ENCODE measurements around the gene LYST. TPM values are rescaled to one million over a fixed set of nuclear protein-coding genes. Genes with fewer than 3 reads are reported as not detected.
A peak's percentile ranks its signal among the peaks of the same experiment; 100 is the strongest.

Gene LYST
- total RNA-seq, 1 experiment from 2014 or later: 23.9 TPM

GRCh38 chr1:235857756-235858155 is 8.9 kb downstream of the LYST start:
- peak; percentile 54 for DNase-seq (ENCODE audit: unreplicated experiment)
- Mint-ChIP-seq H3K27me3 (ENCODE audit: insufficient read depth, unreplicated experiment) (no peaks in the 10 kb centered on the region), H3K36me3 (ENCODE audit: insufficient read depth, unreplicated experiment) (no peaks in the 10 kb centered on the region), H3K4me1 (ENCODE audit: insufficient read depth, unreplicated experiment) (peaks cover 22% of the 10 kb centered on the region), H3K4me3 (ENCODE audit: unreplicated experiment) (no peak overlapping the region), H3K9me3 (ENCODE audit: unreplicated experiment) (no peaks in the 10 kb centered on the region), H3K27ac (ENCODE audit: low read depth, unreplicated experiment) (no peak overlapping the region)
- no TSS peak for BruUV-seq (replicated peaks)
- no peak for TF ChIP-seq CTCF (IDR thresholded peaks at IDR 0.05; ENCODE audit: unreplicated experiment)
- ChIA-PET CTCF (interaction anchor here (0.7 to 2.4 kb wide), 12 partner anchors 8 to 344 kb away, joined by 3 to 29 read pairs (median 6); no protein-coding TSS in a partner anchor), POLR2A (interaction anchor here (0.7 to 2.6 kb wide), 13 partner anchors 9 to 370 kb away, joined by 3 to 26 read pairs (median 4); partner anchors contain the start of genes B3GALNT2 and LYST)
- intact Hi-C loops (cut with micrococcal nuclease): no loop called here

DNA sequence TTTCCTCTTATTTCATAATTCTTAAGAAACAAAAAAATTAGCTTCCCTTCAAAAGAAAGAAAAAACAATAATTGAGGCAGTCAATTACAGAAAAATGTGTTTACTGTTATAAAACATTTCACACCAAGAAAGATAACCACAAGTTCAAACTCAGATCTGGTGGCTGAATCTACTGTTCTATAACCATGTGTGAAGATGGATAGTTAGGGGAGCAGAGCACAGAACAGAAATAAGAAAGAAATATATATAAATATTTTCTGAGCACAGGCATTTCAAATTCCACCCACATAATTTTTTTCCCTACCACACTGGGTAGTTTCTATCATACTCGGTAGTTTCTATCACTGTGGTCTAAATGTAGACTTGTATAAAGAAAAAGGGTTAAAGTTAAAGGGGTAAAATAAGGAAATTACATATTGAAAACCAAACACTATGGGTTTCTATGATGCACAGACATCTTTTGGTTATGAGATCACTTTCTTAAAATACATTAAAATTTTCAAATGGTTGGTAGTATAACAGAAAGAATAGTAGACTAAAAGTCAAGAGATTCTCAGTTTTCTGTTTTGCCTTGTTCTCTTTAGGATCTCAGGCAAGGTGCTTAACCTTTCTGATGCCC is 10.8 kb downstream of the LYST start:
- Mint-ChIP-seq H3K36me3 (ENCODE audit: insufficient read depth, unreplicated experiment) (no peaks in the 10 kb centered on the region), H3K4me1 (ENCODE audit: insufficient read depth, unreplicated experiment) (peaks cover 20% of the 10 kb centered on the region), H3K9me3 (ENCODE audit: unreplicated experiment) (no peaks in the 10 kb centered on the region), H3K27ac (ENCODE audit: low read depth, unreplicated experiment) (no peak overlapping the region), H3K27me3 (ENCODE audit: insufficient read depth, unreplicated experiment) (no peaks in the 10 kb centered on the region), H3K4me3 (ENCODE audit: unreplicated experiment) (no peak overlapping the region)
- intact Hi-C loops (cut with micrococcal nuclease): no loop called here
- BruUV-seq (replicated peaks): no TSS peak
- no peak for TF ChIP-seq CTCF (IDR thresholded peaks at IDR 0.05; ENCODE audit: unreplicated experiment)
- DNase-seq (ENCODE audit: unreplicated experiment): no peak
- POLR2A ChIA-PET: interaction anchor here (0.7 to 2.6 kb wide), 6 partner anchors 9 to 157 kb away, joined by 3 to 26 read pairs (median 3); partner anchors contain the start of gene LYST
- CTCF ChIA-PET: interaction anchor here (0.6 to 2.4 kb wide), 14 partner anchors 9 to 342 kb away, joined by 3 to 29 read pairs (median 4); no protein-coding TSS in a partner anchor

GRCh38 chr1:235854347-235854746 is 12.4 kb downstream of the LYST start:
- no peaks in the 10 kb centered on the region for H3K9me3 Mint-ChIP-seq (ENCODE audit: unreplicated experiment)
- H3K36me3 Mint-ChIP-seq (ENCODE audit: insufficient read depth, unreplicated experiment): no peaks in the 10 kb centered on the region
- DNase-seq (ENCODE audit: unreplicated experiment): no peak
- H3K27ac Mint-ChIP-seq (ENCODE audit: low read depth, unreplicated experiment): no peak overlapping the region
- H3K4me3 Mint-ChIP-seq (ENCODE audit: unreplicated experiment): no peak overlapping the region
- no TSS peak for BruUV-seq (replicated peaks)
- CTCF ChIA-PET: interaction anchor here (1.0 to 3.1 kb wide), 3 partner anchors 10 to 117 kb away, joined by 3 to 26 read pairs (median 4); no protein-coding TSS in a partner anchor
- TF ChIP-seq CTCF (IDR thresholded peaks at IDR 0.05; ENCODE audit: unreplicated experiment): no peak
- no peaks in the 10 kb centered on the region for H3K27me3 Mint-ChIP-seq (ENCODE audit: insufficient read depth, unreplicated experiment)
- POLR2A ChIA-PET: interaction anchor here (0.5 to 1.6 kb wide), 5 partner anchors 11 to 736 kb away, joined by 3 to 5 read pairs (median 3); partner anchors contain the start of gene B3GALNT2
- peaks cover 20% of the 10 kb centered on the region for H3K4me1 Mint-ChIP-seq (ENCODE audit: insufficient read depth, unreplicated experiment)
- intact Hi-C loops (cut with micrococcal nuclease): no loop called here

GRCh38 chr1:235853653-235854052 is 13.1 kb downstream of the LYST start:
- intact Hi-C loops (cut with micrococcal nuclease): no loop called here
- DNase-seq (ENCODE audit: unreplicated experiment): no peak
- TF ChIP-seq CTCF (IDR thresholded peaks at IDR 0.05; ENCODE audit: unreplicated experiment): no peak
- BruUV-seq (replicated peaks): no TSS peak
- H3K4me1 Mint-ChIP-seq (ENCODE audit: insufficient read depth, unreplicated experiment): peaks cover 20% of the 10 kb centered on the region
- no peak overlapping the region for H3K4me3 Mint-ChIP-seq (ENCODE audit: unreplicated experiment)
- H3K27ac Mint-ChIP-seq (ENCODE audit: low read depth, unreplicated experiment): no peak overlapping the region
- POLR2A ChIA-PET: interaction anchor here (0.7 to 1.5 kb wide), 5 partner anchors 12 to 350 kb away, joined by 3 to 5 read pairs (median 4); partner anchors contain the start of gene B3GALNT2
- no peaks in the 10 kb centered on the region for H3K36me3 Mint-ChIP-seq (ENCODE audit: insufficient read depth, unreplicated experiment)
- no peaks in the 10 kb centered on the region for H3K27me3 Mint-ChIP-seq (ENCODE audit: insufficient read depth, unreplicated experiment)
- CTCF ChIA-PET: interaction anchor here (0.7 to 3.1 kb wide), 7 partner anchors 8 to 118 kb away, joined by 3 to 26 read pairs (median 4); partner anchors contain the start of gene LYST
- H3K9me3 Mint-ChIP-seq (ENCODE audit: unreplicated experiment): no peaks in the 10 kb centered on the region
